Mesendoderm (in vitro differentiated cells): ENCODE measurements around the gene OXER1.

Source experiments
- DNase-seq: peaks from one replicate; pipeline ENCODE4 v3.0.0; 2013
- H2AK5ac ChIP-seq: 2 replicates; pipeline ENCODE4 v1.6.1; 2013; ENCODE audit warnings: low read length, inconsistent platforms
- H2BK120ac ChIP-seq: 2 replicates; pipeline ENCODE4 v1.6.1; 2013; ENCODE audit warnings: low read depth, mild to moderate bottlenecking, low read length, moderate library complexity, mixed read lengths
- H2BK15ac ChIP-seq: replicated peaks from 2 replicates; pipeline ENCODE4 v1.6.1; 2013; ENCODE audit warnings: low read depth, mild to moderate bottlenecking, moderate library complexity
- H2BK5ac ChIP-seq: 2 replicates; pipeline ENCODE4 v1.6.1; 2013; ENCODE audit warnings: low read length, inconsistent platforms
- H3K18ac ChIP-seq: 2 replicates; pipeline ENCODE4 v1.6.1; 2013; ENCODE audit warnings: mild to moderate bottlenecking, low read length, mixed read lengths
- H3K23ac ChIP-seq: one replicate; pipeline ENCODE4 v1.6.1; 2013; ENCODE audit warnings: low read length
- H3K27ac ChIP-seq: 2 replicates; pipeline ENCODE4 v1.5.1; 2013; ENCODE audit warnings: low read depth, mild to moderate bottlenecking, inconsistent platforms, low read length, moderate library complexity
- H3K27me3 ChIP-seq: 2 replicates; pipeline ENCODE4 v1.6.1; 2013; ENCODE audit warnings: low read length, control low read depth, mild to moderate bottlenecking, inconsistent platforms; ENCODE audit not compliant: insufficient read depth, poor library complexity
- H3K36me3 ChIP-seq: 2 replicates; pipeline ENCODE4 v1.6.1; 2013; ENCODE audit warnings: low read length, inconsistent platforms; ENCODE audit not compliant: control insufficient read depth, insufficient read depth
- H3K4ac ChIP-seq: one replicate; pipeline ENCODE4 v1.6.1; 2013; ENCODE audit warnings: low read depth, mild to moderate bottlenecking, low read length, moderate library complexity
- H3K4me1 ChIP-seq: 2 replicates; pipeline ENCODE4 v1.6.1; 2013; ENCODE audit warnings: low read depth, low read length, inconsistent platforms; ENCODE audit not compliant: control insufficient read depth
- H3K4me2 ChIP-seq: 2 replicates; pipeline ENCODE4 v1.6.1; 2013; ENCODE audit warnings: low read length
- H3K4me3 ChIP-seq: 2 replicates; pipeline ENCODE4 v1.5.1; 2013; ENCODE audit warnings: mild to moderate bottlenecking, low read length
- H3K56ac ChIP-seq: one replicate; pipeline ENCODE4 v1.6.1; 2013; ENCODE audit warnings: low read length
- H3K79me1 ChIP-seq: 2 replicates; pipeline ENCODE4 v1.6.1; 2013; ENCODE audit warnings: low read length, inconsistent platforms
- H3K79me2 ChIP-seq: 2 replicates; pipeline ENCODE4 v1.6.1; 2013; ENCODE audit warnings: mild to moderate bottlenecking, low read length; ENCODE audit not compliant: control insufficient read depth, insufficient read depth
- H3K9ac ChIP-seq: 2 replicates; pipeline ENCODE4 v1.6.1; 2013; ENCODE audit warnings: low read length, inconsistent platforms
- H4K5ac ChIP-seq: one replicate; pipeline ENCODE4 v1.6.1; 2013; ENCODE audit warnings: low read length
- H4K8ac ChIP-seq: one replicate; pipeline ENCODE4 v1.6.1; 2013; ENCODE audit warnings: low read depth, mild to moderate bottlenecking, control low read depth, low read length, moderate library complexity
- WGBS: extraction: QIAGEN DNeasy Blood & Tissue Kit; methylation state at CpG from one replicate; pipeline ENCODE4 v1.1.7; 2013; ENCODE audit warnings: low lambda C conversion rate, missing lambda C conversion rate; ENCODE audit not compliant: insufficient coverage; ENCODE audit errors: extremely low coverage; 5-methylcytosine and 5-hydroxymethylcytosine counted together

OXER1 gene

DNA sequence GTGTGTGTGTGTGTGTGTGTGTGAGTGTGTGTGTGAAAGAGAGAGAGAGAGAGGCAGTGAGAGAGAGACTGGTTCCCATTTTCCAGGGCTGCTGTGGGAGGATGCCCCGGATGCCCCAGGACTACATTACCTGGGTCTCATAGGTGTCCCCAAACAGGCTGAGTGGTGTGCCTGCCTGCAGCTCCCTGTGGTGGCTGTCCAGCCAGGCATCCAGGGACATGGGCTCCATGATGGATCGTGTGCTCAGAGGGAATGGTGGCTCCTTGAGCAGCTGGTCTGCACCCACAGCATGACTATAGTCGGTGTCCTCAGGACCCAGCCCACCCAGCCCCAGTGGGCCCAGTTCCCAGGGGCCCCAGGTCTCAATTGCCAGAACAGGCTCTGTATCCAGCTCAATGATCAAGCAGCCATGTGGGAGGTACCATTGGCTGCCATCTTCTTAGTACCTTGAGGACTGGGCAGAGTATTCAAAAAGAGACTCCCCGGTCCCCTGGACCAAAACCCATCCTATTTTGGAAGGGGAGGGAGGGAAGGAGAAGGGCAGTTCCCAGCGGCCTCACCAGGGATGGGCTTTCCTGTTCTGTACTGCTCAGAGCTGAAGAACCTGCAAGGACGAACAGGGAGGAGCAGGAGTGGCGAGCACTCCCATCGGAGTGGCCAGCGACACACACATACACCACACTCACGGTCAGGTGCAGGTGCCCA, 5.8 kb upstream of the OXER1 start:
- Histone ChIP-seq H4K5ac (no peak overlapping the region), H3K27ac (no peak overlapping the region), H2AK5ac (no peak overlapping the region), H2BK5ac (no peak overlapping the region), H4K8ac (no peak overlapping the region), H3K4me1 (peaks cover 3% of the 10 kb centered on the region), H3K4me3 (no peak overlapping the region), H3K23ac (no peak overlapping the region), H3K9ac (no peak overlapping the region), H2BK15ac (no peak overlapping the region), H3K18ac (no peak overlapping the region), H3K27me3 (no peaks in the 10 kb centered on the region), H2BK120ac (no peak overlapping the region), H3K56ac (no peak overlapping the region), H3K79me2 (no peaks in the 10 kb centered on the region), H3K4ac (no peak overlapping the region), H3K79me1 (no peaks in the 10 kb centered on the region), H3K4me2 (no peak overlapping the region), H3K36me3 (no peaks in the 10 kb centered on the region)
- no peak for DNase-seq
- WGBS = no CpG with 5 or more reads among the region's 10 CpGs

DNA sequence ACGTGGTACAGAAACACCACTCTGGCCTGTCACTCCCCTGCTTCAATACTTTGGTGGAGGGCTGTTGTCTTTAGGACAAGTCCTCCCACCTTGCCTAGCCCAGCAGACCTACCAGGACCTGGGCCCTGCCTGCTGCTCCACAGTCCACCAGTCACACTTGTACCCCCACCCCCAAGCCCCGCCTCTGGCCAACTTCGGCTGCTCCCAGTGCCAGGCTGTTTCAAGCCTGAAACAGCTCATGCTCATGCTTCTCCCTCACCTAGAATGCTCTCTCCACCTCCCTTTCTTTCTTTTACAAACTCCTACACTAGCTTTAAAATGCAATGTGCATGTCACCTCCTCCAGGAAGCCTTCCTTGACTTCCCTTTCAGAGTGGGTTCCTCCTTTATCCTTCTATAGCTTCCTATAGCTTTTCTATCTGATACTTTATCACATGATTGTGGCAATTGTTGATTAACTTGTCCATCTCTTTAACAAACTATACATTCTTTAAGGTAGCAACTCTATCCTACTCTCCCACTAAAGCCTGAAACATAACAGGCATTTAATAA, 4.8 kb upstream of the OXER1 start:
- H3K27me3 ChIP-seq = no peaks in the 10 kb centered on the region
- H3K79me2 ChIP-seq = no peaks in the 10 kb centered on the region
- no peak overlapping the region for H2BK5ac ChIP-seq
- H4K8ac ChIP-seq = no peak overlapping the region
- H3K4me2 ChIP-seq = no peak overlapping the region
- no peak overlapping the region for H3K9ac ChIP-seq
- H3K4me1 ChIP-seq = no peaks in the 10 kb centered on the region
- H2BK15ac ChIP-seq = no peak overlapping the region
- WGBS = no CpG with 5 or more reads among the region's 3 CpGs
- no peak overlapping the region for H2AK5ac ChIP-seq
- no peak overlapping the region for H3K27ac ChIP-seq
- H3K56ac ChIP-seq = no peak overlapping the region
- H3K23ac ChIP-seq = no peak overlapping the region
- H4K5ac ChIP-seq = no peak overlapping the region
- no peak overlapping the region for H2BK120ac ChIP-seq
- no peak for DNase-seq
- no peak overlapping the region for H3K4me3 ChIP-seq
- H3K4ac ChIP-seq = no peak overlapping the region
- no peaks in the 10 kb centered on the region for H3K79me1 ChIP-seq
- H3K36me3 ChIP-seq = no peaks in the 10 kb centered on the region
- no peak overlapping the region for H3K18ac ChIP-seq

DNA sequence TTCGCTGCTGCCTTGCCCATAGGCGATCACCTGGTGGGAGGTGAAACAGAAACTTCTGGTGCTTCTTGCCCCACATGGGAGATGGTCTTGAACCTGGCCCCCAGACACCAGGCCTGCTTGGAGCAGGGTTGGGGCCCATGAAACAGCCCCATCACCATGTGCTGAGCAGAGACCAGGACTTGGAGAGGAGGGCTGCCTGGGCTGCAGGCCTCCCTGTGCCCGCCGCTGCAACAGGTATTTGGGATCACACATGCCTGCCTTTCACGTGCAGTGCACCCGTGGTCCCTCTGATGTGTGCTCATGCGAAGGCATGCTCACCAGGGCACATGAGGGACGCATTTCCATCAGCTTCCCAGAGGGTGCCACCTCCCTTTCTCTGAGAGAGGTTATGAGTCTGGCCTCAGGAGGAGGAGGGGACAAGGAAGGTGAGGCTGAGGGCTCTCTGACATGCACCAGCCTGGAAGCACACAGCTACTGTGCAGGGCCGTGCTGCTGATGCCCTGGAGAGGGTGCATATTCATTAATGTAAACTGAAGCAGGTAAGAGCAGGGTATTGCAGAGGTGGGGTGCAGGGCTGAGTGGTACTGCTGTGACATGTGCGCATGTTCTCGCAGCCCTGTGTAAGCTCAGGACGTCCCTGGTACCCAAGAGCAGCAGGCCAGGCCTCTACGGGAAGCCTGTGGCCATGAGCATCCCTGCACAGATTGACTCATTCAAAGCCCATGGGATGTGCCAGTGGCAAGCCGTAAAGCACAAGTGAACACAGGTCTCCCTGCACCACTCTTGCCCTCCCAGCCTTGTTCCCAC, 4.2 kb upstream of the OXER1 start:
- Histone ChIP-seq H3K18ac (no peak overlapping the region), H3K4ac (no peak overlapping the region), H3K56ac (no peak overlapping the region), H3K27ac (no peak overlapping the region), H3K4me1 (no peaks in the 10 kb centered on the region), H2BK120ac (no peak overlapping the region), H3K23ac (no peak overlapping the region), H4K8ac (no peak overlapping the region), H3K9ac (no peak overlapping the region), H3K27me3 (no peaks in the 10 kb centered on the region), H3K4me3 (no peak overlapping the region), H3K79me1 (no peaks in the 10 kb centered on the region), H2BK15ac (no peak overlapping the region), H2BK5ac (no peak overlapping the region), H3K36me3 (no peaks in the 10 kb centered on the region), H4K5ac (no peak overlapping the region), H3K79me2 (no peaks in the 10 kb centered on the region), H3K4me2 (no peak overlapping the region), H2AK5ac (no peak overlapping the region)
- no CpG with 5 or more reads among the region's 14 CpGs for WGBS
- DNase-seq = no peak

DNA sequence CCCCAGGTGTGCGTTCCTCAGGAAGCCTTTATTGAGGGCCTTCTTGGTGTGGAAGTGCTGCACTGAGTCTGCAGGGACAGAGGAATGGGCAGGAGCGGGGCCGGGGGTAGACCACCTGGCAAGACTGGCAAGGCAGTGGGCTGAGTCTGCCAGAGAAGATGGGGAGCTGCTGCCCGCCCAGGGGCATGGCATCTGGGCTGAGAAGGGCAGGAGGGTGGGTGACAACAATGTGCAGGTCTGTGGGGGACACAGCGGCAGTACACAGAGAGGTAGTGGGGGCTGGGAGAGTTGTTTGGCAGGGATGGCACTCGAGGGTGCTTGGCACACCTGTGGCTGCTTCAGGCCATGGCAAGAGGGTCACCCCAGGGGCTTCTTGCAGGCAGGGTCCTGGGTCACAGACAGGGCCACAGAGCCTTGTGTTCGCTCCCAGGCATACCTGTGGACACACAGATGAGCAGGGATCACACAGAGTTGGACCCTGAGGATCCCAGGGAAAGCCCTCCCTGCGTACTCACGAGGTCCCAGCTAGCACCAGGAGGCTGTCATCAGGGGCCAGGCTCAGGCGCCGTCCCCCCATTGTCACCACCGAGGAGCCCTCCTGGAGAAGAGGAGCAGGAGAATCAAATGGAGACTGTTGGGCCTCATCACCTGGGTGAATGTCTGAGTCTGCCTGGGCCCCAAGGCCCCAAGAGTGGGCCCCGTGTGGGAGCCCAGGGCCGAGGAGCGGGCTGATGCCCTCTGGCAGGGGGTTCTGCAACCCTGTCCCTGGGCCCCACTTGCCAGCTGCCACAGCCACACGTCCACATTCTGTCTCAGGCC, 3.4 kb upstream of the OXER1 start:
- Histone ChIP-seq H3K27ac (no peak overlapping the region), H2AK5ac (no peak overlapping the region), H3K4me1 (no peaks in the 10 kb centered on the region), H3K9ac (no peak overlapping the region), H3K4me3 (no peak overlapping the region), H3K79me2 (no peaks in the 10 kb centered on the region), H3K23ac (no peak overlapping the region), H2BK5ac (no peak overlapping the region), H3K4me2 (no peak overlapping the region), H3K4ac (no peak overlapping the region), H2BK120ac (no peak overlapping the region), H2BK15ac (no peak overlapping the region), H3K18ac (no peak overlapping the region), H3K36me3 (no peaks in the 10 kb centered on the region), H4K8ac (no peak overlapping the region), H3K56ac (no peak overlapping the region), H3K79me1 (no peaks in the 10 kb centered on the region), H4K5ac (no peak overlapping the region), H3K27me3 (no peaks in the 10 kb centered on the region)
- no CpG with 5 or more reads among the region's 16 CpGs for WGBS
- no peak for DNase-seq

DNA sequence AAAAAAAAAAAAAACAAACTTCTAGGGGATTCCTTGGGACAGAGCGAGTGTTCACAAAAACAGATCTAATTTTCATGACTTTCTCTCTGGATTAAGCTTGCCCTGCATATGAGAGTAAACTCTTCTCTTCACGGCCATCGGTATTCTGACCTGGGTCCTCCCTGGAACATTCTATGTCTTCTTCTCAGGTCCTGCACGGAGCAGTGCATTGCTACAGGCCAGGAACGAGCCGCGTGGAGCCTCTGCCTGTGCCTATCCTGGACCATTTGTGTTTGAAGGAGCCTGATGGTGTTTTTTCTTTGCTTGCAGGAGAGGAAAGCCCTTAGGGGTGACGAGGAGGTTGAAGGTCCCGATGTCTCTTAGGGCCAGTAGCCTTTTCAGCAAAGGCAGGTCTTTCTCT, 1.8 kb upstream of the OXER1 start:
- Histone ChIP-seq H3K27ac (no peak overlapping the region), H3K4me1 (no peaks in the 10 kb centered on the region), H4K5ac (no peak overlapping the region), H3K79me1 (no peaks in the 10 kb centered on the region), H3K9ac (no peak overlapping the region), H3K4me2 (no peak overlapping the region), H3K23ac (no peak overlapping the region), H2BK15ac (no peak overlapping the region), H3K36me3 (no peaks in the 10 kb centered on the region), H3K79me2 (no peaks in the 10 kb centered on the region), H3K27me3 (no peaks in the 10 kb centered on the region), H3K18ac (no peak overlapping the region), H3K56ac (no peak overlapping the region), H2BK5ac (no peak overlapping the region), H3K4ac (no peak overlapping the region), H4K8ac (no peak overlapping the region), H3K4me3 (no peak overlapping the region), H2BK120ac (no peak overlapping the region), H2AK5ac (no peak overlapping the region)
- no CpG with 5 or more reads among the region's 9 CpGs for WGBS
- DNase-seq = no peak
